ENCODE results near the gene SAMD13. TPM values are rescaled to one million over a fixed set of nuclear protein-coding genes. Genes with fewer than 3 reads are reported as not detected.

Gene SAMD13
- total RNA-seq, 1 donor = under 0.01 TPM

DNA sequence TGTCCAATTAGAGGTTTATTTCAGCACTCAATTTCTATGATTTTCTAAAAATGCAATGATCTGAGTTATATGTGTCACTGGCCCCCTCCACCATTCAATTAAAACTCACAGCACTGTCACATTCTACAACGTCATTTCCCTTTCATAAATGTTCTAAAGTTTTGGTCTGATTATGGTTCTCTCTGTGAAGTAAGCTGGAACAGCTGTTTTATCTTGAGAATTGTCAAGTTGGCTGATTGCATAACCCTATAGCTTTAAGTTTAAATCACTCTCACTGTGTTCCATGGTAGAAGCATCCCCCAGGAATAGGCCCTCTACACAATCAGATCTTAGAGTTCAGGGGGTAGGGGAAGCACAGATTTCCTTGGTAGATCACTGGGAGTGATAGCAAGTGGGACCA, 55.4 kb downstream of the SAMD13 start:
- H3K27ac ChIP-seq (ENCODE audit: low read depth, low read length) = no peak overlapping the region
- no peaks in the 10 kb centered on the region for H3K79me2 ChIP-seq (ENCODE audit: insufficient read depth, low read length)
- no peaks in the 10 kb centered on the region for H3K27me3 ChIP-seq (ENCODE audit: insufficient read depth, low read length)
- TF ChIP-seq, protein P1, sequence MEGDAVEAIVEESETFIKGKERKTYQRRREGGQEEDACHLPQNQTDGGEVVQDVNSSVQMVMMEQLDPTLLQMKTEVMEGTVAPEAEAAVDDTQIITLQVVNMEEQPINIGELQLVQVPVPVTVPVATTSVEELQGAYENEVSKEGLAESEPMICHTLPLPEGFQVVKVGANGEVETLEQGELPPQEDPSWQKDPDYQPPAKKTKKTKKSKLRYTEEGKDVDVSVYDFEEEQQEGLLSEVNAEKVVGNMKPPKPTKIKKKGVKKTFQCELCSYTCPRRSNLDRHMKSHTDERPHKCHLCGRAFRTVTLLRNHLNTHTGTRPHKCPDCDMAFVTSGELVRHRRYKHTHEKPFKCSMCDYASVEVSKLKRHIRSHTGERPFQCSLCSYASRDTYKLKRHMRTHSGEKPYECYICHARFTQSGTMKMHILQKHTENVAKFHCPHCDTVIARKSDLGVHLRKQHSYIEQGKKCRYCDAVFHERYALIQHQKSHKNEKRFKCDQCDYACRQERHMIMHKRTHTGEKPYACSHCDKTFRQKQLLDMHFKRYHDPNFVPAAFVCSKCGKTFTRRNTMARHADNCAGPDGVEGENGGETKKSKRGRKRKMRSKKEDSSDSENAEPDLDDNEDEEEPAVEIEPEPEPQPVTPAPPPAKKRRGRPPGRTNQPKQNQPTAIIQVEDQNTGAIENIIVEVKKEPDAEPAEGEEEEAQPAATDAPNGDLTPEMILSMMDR (IDR thresholded peaks at IDR 0.05; ENCODE audit: extremely low read depth, low read depth, low read length) = no peak
- peaks cover 16% of the 10 kb centered on the region for H3K4me1 ChIP-seq (ENCODE audit: insufficient read depth, low read length)
- no peak overlapping the region for H2AFZ ChIP-seq (ENCODE audit: low read length)
- no peaks in the 10 kb centered on the region for H3K36me3 ChIP-seq (ENCODE audit: insufficient read depth, low read length)
- H3K4me3 ChIP-seq (ENCODE audit: insufficient read depth, low read length) = no peak overlapping the region
- no peaks in the 10 kb centered on the region for H3K9me3 ChIP-seq (ENCODE audit: low read depth, low read length)
- H3K4me2 ChIP-seq (ENCODE audit: insufficient read depth, low read length) = no peak overlapping the region
- H4K20me1 ChIP-seq (ENCODE audit: insufficient read depth, low read length) = no peaks in the 10 kb centered on the region
- DNase-seq (ENCODE audit: insufficient read length, low spot score, missing footprints) = no peak

DNA sequence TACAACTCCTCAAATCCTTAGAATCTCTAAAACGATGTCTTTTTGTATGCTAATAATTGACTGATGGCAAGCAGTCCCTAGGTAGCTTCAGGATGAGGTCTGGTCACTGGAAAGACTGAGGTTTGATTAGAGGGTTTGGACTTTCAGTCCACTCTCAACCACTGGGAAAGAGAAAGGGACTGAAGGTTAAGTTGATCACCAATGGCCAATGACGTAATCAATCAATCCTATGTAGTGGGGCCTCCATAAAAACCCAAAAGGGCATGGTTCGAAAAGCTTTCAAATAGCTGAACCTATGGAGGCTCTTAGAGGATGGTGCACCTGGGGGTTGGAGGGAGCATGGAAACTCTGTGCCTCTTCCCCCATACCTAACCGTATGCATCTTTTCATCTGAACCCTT, 57.2 kb downstream of the SAMD13 start:
- no peak overlapping the region for H3K4me2 ChIP-seq (ENCODE audit: insufficient read depth, low read length)
- no peak overlapping the region for H2AFZ ChIP-seq (ENCODE audit: low read length)
- no peak for DNase-seq (ENCODE audit: insufficient read length, low spot score, missing footprints)
- peaks cover 10% of the 10 kb centered on the region for H3K4me1 ChIP-seq (ENCODE audit: insufficient read depth, low read length)
- TF ChIP-seq, protein P1 (IDR thresholded peaks at IDR 0.05; ENCODE audit: extremely low read depth, low read depth, low read length) = no peak
- no peak overlapping the region for H3K27ac ChIP-seq (ENCODE audit: low read depth, low read length)
- no peaks in the 10 kb centered on the region for H3K79me2 ChIP-seq (ENCODE audit: insufficient read depth, low read length)
- no peaks in the 10 kb centered on the region for H3K36me3 ChIP-seq (ENCODE audit: insufficient read depth, low read length)
- no peaks in the 10 kb centered on the region for H3K9me3 ChIP-seq (ENCODE audit: low read depth, low read length)
- H3K4me3 ChIP-seq (ENCODE audit: insufficient read depth, low read length) = no peak overlapping the region
- no peaks in the 10 kb centered on the region for H4K20me1 ChIP-seq (ENCODE audit: insufficient read depth, low read length)
- no peaks in the 10 kb centered on the region for H3K27me3 ChIP-seq (ENCODE audit: insufficient read depth, low read length)

DNA sequence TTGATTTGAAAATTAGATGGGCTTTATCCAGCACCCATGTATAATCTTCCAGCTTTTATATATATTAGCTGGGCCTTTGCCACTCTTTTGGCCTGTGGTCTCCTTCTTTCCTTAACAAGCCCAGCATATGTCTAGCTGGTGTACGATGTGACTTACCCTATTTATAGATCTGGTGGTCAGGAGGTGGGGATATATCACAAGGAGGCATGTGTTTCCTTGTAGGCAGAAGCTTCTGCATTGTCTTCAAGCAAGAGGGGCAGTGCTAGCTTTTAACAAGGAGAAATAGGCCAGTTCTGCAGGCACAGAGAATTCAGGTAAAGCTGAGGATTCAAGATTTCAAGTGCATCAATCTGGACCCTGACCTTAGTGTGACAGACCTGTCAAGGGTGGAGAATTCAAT, 58.8 kb downstream of the SAMD13 start:
- no peak for DNase-seq (ENCODE audit: insufficient read length, low spot score, missing footprints)
- Histone ChIP-seq H2AFZ (ENCODE audit: low read length) (no peak overlapping the region), H3K27ac (ENCODE audit: low read depth, low read length) (no peak overlapping the region), H4K20me1 (ENCODE audit: insufficient read depth, low read length) (no peaks in the 10 kb centered on the region), H3K79me2 (ENCODE audit: insufficient read depth, low read length) (no peaks in the 10 kb centered on the region), H3K4me3 (ENCODE audit: insufficient read depth, low read length) (no peak overlapping the region), H3K36me3 (ENCODE audit: insufficient read depth, low read length) (no peaks in the 10 kb centered on the region), H3K9me3 (ENCODE audit: low read depth, low read length) (no peaks in the 10 kb centered on the region), H3K4me1 (ENCODE audit: insufficient read depth, low read length) (peaks cover 10% of the 10 kb centered on the region), H3K4me2 (ENCODE audit: insufficient read depth, low read length) (no peak overlapping the region), H3K27me3 (ENCODE audit: insufficient read depth, low read length) (no peaks in the 10 kb centered on the region)
- TF ChIP-seq, protein P1 (IDR thresholded peaks at IDR 0.05; ENCODE audit: extremely low read depth, low read depth, low read length) = no peak

GRCh38 chr1:84361796-84362195, 60.3 kb downstream of the SAMD13 start:
- H3K4me1 ChIP-seq (ENCODE audit: insufficient read depth, low read length) = peaks cover 23% of the 10 kb centered on the region
- no peak overlapping the region for H3K4me2 ChIP-seq (ENCODE audit: insufficient read depth, low read length)
- H4K20me1 ChIP-seq (ENCODE audit: insufficient read depth, low read length) = no peaks in the 10 kb centered on the region
- no peaks in the 10 kb centered on the region for H3K79me2 ChIP-seq (ENCODE audit: insufficient read depth, low read length)
- TF ChIP-seq, protein P1 (IDR thresholded peaks at IDR 0.05; ENCODE audit: extremely low read depth, low read depth, low read length) = no peak
- H3K9me3 ChIP-seq (ENCODE audit: low read depth, low read length) = no peaks in the 10 kb centered on the region
- no peak overlapping the region for H3K4me3 ChIP-seq (ENCODE audit: insufficient read depth, low read length)
- no peak overlapping the region for H2AFZ ChIP-seq (ENCODE audit: low read length)
- H3K27ac ChIP-seq (ENCODE audit: low read depth, low read length) = no peak overlapping the region
- H3K36me3 ChIP-seq (ENCODE audit: insufficient read depth, low read length) = no peaks in the 10 kb centered on the region
- H3K27me3 ChIP-seq (ENCODE audit: insufficient read depth, low read length) = no peaks in the 10 kb centered on the region
- DNase-seq (ENCODE audit: insufficient read length, low spot score, missing footprints) = no peak

Measured in osteoblast (primary cell).